Fibroblast of upper back skin (primary cell): ENCODE results near the gene PRR12.

Source experiments
- DNase-seq: peaks from one replicate; pipeline ENCODE4 v3.0.0-alpha.2; 2013

PRR12 gene

GRCh38 chr19:49564616-49565045, 26.4 kb upstream of the PRR12 start:
- no peak for DNase-seq

GRCh38 chr19:49565261-49565660, 25.7 kb upstream of the PRR12 start:
- no peak for DNase-seq

- no peak for DNase-seq
These were observed 24.7 kb upstream of the PRR12 start for GRCh38 chr19:49566302-49566701.

GRCh38 chr19:49567861-49568441, 23.0 kb upstream of the PRR12 start:
- no peak for DNase-seq

- DNase-seq, result peak; percentile 83
These were observed 20.7 kb upstream of the PRR12 start for GRCh38 chr19:49570138-49570856.

GRCh38 chr19:49570997-49571676, 19.8 kb upstream of the PRR12 start:
- no peak for DNase-seq

- DNase-seq, result no peak
These were observed 18.0 kb upstream of the PRR12 start for GRCh38 chr19:49573009-49573408.

- DNase-seq, result no peak
These were observed 17.6 kb upstream of the PRR12 start for GRCh38 chr19:49573425-49573824.

- DNase-seq, result no peak
These were observed 16.7 kb upstream of the PRR12 start for GRCh38 chr19:49574206-49574755.

GRCh38 chr19:49579193-49579592, 11.8 kb upstream of the PRR12 start:
- DNase-seq, result no peak

- DNase-seq, result no peak
These were observed 11.1 kb upstream of the PRR12 start for GRCh38 chr19:49579947-49580263.

- DNase-seq, result peak; percentile 96
These were observed 10.5 kb upstream of the PRR12 start, which contains the start of gene NOSIP for GRCh38 chr19:49580264-49581006. Gene NOSIP, minus strand, starts transcription at chr19:49580556. Its CDS starts 19,865 bp downstream, at chr19:49560691.

- no peak for DNase-seq
These were observed 9.9 kb upstream of the PRR12 start, which contains the start of gene PRRG2 for GRCh38 chr19:49581007-49581508. Gene PRRG2, plus strand, starts transcription at chr19:49581316. Its CDS starts 1,904 bp downstream, at chr19:49583220.

GRCh38 chr19:49583239-49583638, 7.7 kb upstream of the PRR12 start:
- no peak for DNase-seq

GRCh38 chr19:49585023-49585422, 6.0 kb upstream of the PRR12 start:
- DNase-seq, result no peak

GRCh38 chr19:49587227-49587626, 3.8 kb upstream of the PRR12 start:
- DNase-seq, result no peak

- DNase-seq, result no peak
These were observed 2.4 kb upstream of the PRR12 start for GRCh38 chr19:49588365-49589122.

GRCh38 chr19:49589502-49589905, 1.5 kb upstream of the PRR12 start:
- no peak for DNase-seq

- DNase-seq, result peak; percentile 98
These were observed 661 bp upstream of the PRR12 start for GRCh38 chr19:49590071-49590970.

GRCh38 chr19:49591731-49592485, 926 bp downstream of the PRR12 start:
- DNase-seq, result peak; percentile 48
